ENCODE measurements around the gene GPR17. TPM values are rescaled to one million over a fixed set of nuclear protein-coding genes. Genes with fewer than 3 reads are reported as not detected.

The GPR17 gene
- total RNA-seq, 2 experiments from 2014 or later, result 0.22 TPM; not detected in 1

- H3K27ac ChIP-seq (ENCODE audit: low read depth, low read length, poor library complexity, severe bottlenecking), result no peak overlapping the region
- intact Hi-C loops (cut with micrococcal nuclease; ENCODE audit: unreplicated experiment), result no loop called here
- H4K20me1 ChIP-seq (ENCODE audit: insufficient read depth, low read length), result no peaks in the 10 kb centered on the region
- no peaks in the 10 kb centered on the region for H3K36me3 ChIP-seq (ENCODE audit: insufficient read depth, low read length)
- TF ChIP-seq CTCF (conservative IDR thresholded peaks at IDR 0.05; ENCODE audit: low read length), result no peak
- TF ChIP-seq EZH2phosphoT487 (IDR thresholded peaks at IDR 0.05; ENCODE audit: borderline replicate concordance, low read depth, low read length), result no peak
- POLR2A ChIA-PET, result interaction anchor here (0.6 to 0.7 kb wide), 3 partner anchors 16 to 265 kb away, joined by 3 to 4 read pairs (median 4); no protein-coding TSS in a partner anchor
- no peak overlapping the region for H3K4me3 ChIP-seq (ENCODE audit: low read depth, low read length, poor library complexity, severe bottlenecking)
- CTCF ChIA-PET (ENCODE audit: unreplicated experiment), result interaction anchor here (0.6 kb wide), 1 partner anchor 82 kb away, joined by 3 read pairs; no protein-coding TSS in a partner anchor
- H3K4me2 ChIP-seq (ENCODE audit: low read length), result no peak overlapping the region
- no peaks in the 10 kb centered on the region for H3K9me2 ChIP-seq (ENCODE audit: insufficient read depth, low read length)
- no peaks in the 10 kb centered on the region for H3K4me1 ChIP-seq (ENCODE audit: insufficient read depth, low read length, poor library complexity, severe bottlenecking)
- no peaks in the 10 kb centered on the region for H3K79me2 ChIP-seq (ENCODE audit: insufficient read depth, low read depth, low read length)
- no peaks in the 10 kb centered on the region for H3K9me3 ChIP-seq (ENCODE audit: low read length)
- BruUV-seq (replicated peaks), result no TSS peak
- DNase-seq (ENCODE audit: low spot score), result no peak
- no peak overlapping the region for H2AFZ ChIP-seq (ENCODE audit: low read length)
These were observed 33.9 kb downstream of the GPR17 start for GRCh38 chr2:127679680-127680361.

GRCh38 chr2:127680706-127681287 is 34.8 kb downstream of the GPR17 start:
- Histone ChIP-seq H3K4me2 (ENCODE audit: low read length) (no peak overlapping the region), H3K27ac (ENCODE audit: low read depth, low read length, poor library complexity, severe bottlenecking) (no peak overlapping the region), H4K20me1 (ENCODE audit: insufficient read depth, low read length) (no peaks in the 10 kb centered on the region), H3K79me2 (ENCODE audit: insufficient read depth, low read depth, low read length) (no peaks in the 10 kb centered on the region), H2AFZ (ENCODE audit: low read length) (no peak overlapping the region), H3K9me3 (ENCODE audit: low read length) (no peaks in the 10 kb centered on the region), H3K36me3 (ENCODE audit: insufficient read depth, low read length) (no peaks in the 10 kb centered on the region), H3K4me3 (ENCODE audit: low read depth, low read length, poor library complexity, severe bottlenecking) (no peak overlapping the region), H3K4me1 (ENCODE audit: insufficient read depth, low read length, poor library complexity, severe bottlenecking) (no peaks in the 10 kb centered on the region), H3K9me2 (ENCODE audit: insufficient read depth, low read length) (no peaks in the 10 kb centered on the region)
- DNase-seq (ENCODE audit: low spot score), result no peak
- CTCF ChIA-PET (ENCODE audit: unreplicated experiment), result no interaction called here
- intact Hi-C loops (cut with micrococcal nuclease; ENCODE audit: unreplicated experiment), result no loop called here
- TF ChIP-seq EZH2phosphoT487 (IDR thresholded peaks at IDR 0.05; ENCODE audit: borderline replicate concordance, low read depth, low read length) (no peak), CTCF (conservative IDR thresholded peaks at IDR 0.05; ENCODE audit: low read length) (no peak)
- BruUV-seq (replicated peaks), result no TSS peak
- POLR2A ChIA-PET, result interaction anchor here (0.6 kb wide), 1 partner anchor 264 kb away, joined by 4 read pairs; no protein-coding TSS in a partner anchor

- no TSS peak for BruUV-seq (replicated peaks)
- Histone ChIP-seq H3K79me2 (ENCODE audit: insufficient read depth, low read depth, low read length) (no peaks in the 10 kb centered on the region), H3K4me1 (ENCODE audit: insufficient read depth, low read length, poor library complexity, severe bottlenecking) (no peaks in the 10 kb centered on the region), H3K36me3 (ENCODE audit: insufficient read depth, low read length) (no peaks in the 10 kb centered on the region), H2AFZ (ENCODE audit: low read length) (no peak overlapping the region), H3K4me3 (ENCODE audit: low read depth, low read length, poor library complexity, severe bottlenecking) (no peak overlapping the region), H3K9me2 (ENCODE audit: insufficient read depth, low read length) (no peaks in the 10 kb centered on the region), H3K4me2 (ENCODE audit: low read length) (no peak overlapping the region), H3K27ac (ENCODE audit: low read depth, low read length, poor library complexity, severe bottlenecking) (no peak overlapping the region), H3K9me3 (ENCODE audit: low read length) (no peaks in the 10 kb centered on the region), H4K20me1 (ENCODE audit: insufficient read depth, low read length) (no peaks in the 10 kb centered on the region)
- no peak for TF ChIP-seq EZH2phosphoT487 (IDR thresholded peaks at IDR 0.05; ENCODE audit: borderline replicate concordance, low read depth, low read length)
- no peak for TF ChIP-seq CTCF (conservative IDR thresholded peaks at IDR 0.05; ENCODE audit: low read length)
- POLR2A ChIA-PET, result no interaction called here
- DNase-seq (ENCODE audit: low spot score), result no peak
- CTCF ChIA-PET (ENCODE audit: unreplicated experiment), result no interaction called here
- intact Hi-C loops (cut with micrococcal nuclease; ENCODE audit: unreplicated experiment), result no loop called here
These were observed 35.4 kb downstream of the GPR17 start for GRCh38 chr2:127681288-127681804.

Measured in OCI-LY7 (cell line).